ENCODE data around the gene LTBP1.

Gene LTBP1

DNA sequence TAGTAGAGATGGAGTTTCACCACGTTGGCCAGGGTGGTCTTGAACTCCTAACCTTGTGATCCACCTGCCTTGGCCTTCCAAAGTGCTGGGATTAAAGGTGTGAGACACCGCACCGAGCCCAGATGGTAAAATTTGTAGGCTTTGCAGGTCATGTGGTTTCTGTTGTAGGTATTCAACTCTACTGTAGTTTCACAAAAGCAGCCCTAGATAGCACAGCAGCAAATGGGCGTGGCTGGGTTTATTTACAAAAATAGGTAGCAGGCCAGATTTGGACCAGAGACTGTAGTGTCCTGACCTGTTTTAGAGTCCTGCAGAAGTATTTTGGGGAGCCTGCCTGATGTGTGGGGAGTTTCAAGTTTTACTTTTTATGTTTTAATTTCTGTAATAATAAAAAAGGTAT is 445.6 kb downstream of the LTBP1 start:
- H3K9me3 ChIP-seq (ENCODE audit: control insufficient read depth, low read depth, low read length): no peaks in the 10 kb centered on the region
- no peaks in the 10 kb centered on the region for H3K27me3 ChIP-seq (ENCODE audit: control insufficient read depth, insufficient read depth, low read length)
- peaks cover 4% of the 10 kb centered on the region for H3K4me1 ChIP-seq (ENCODE audit: control insufficient read depth, low read depth, low read length)
- H3K9ac ChIP-seq (ENCODE audit: low read length): no peak overlapping the region
- no peak overlapping the region for H3K27ac ChIP-seq (ENCODE audit: low read length)
- no peak overlapping the region for H3K4me3 ChIP-seq (ENCODE audit: low read length)
- no peaks in the 10 kb centered on the region for H3K36me3 ChIP-seq (ENCODE audit: control insufficient read depth, low read depth, low read length)

DNA sequence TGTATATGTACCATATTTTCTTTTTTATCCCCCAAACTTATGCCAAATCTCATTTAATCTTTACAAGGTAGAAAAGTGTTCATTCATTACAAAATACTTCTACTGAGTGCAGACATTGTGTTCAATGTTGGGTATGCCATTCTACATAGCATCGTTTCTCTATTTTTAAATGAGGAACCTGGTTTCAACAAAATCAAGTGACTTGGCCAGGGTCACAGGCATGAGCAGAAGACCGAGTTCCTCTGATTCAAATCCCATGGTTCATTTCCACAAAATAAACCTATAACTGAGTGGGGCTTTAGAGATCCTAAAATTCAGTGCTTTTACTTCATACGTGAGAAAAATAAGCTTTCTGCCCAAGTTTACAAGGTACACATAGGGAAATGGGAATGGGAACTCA is 448.3 kb downstream of the LTBP1 start:
- H3K4me3 ChIP-seq (ENCODE audit: low read length): no peak overlapping the region
- peaks cover 4% of the 10 kb centered on the region for H3K4me1 ChIP-seq (ENCODE audit: control insufficient read depth, low read depth, low read length)
- H3K9me3 ChIP-seq (ENCODE audit: control insufficient read depth, low read depth, low read length): no peaks in the 10 kb centered on the region
- no peaks in the 10 kb centered on the region for H3K27me3 ChIP-seq (ENCODE audit: control insufficient read depth, insufficient read depth, low read length)
- H3K9ac ChIP-seq (ENCODE audit: low read length): no peak overlapping the region
- H3K36me3 ChIP-seq (ENCODE audit: control insufficient read depth, low read depth, low read length): no peaks in the 10 kb centered on the region
- no peak overlapping the region for H3K27ac ChIP-seq (ENCODE audit: low read length)

DNA sequence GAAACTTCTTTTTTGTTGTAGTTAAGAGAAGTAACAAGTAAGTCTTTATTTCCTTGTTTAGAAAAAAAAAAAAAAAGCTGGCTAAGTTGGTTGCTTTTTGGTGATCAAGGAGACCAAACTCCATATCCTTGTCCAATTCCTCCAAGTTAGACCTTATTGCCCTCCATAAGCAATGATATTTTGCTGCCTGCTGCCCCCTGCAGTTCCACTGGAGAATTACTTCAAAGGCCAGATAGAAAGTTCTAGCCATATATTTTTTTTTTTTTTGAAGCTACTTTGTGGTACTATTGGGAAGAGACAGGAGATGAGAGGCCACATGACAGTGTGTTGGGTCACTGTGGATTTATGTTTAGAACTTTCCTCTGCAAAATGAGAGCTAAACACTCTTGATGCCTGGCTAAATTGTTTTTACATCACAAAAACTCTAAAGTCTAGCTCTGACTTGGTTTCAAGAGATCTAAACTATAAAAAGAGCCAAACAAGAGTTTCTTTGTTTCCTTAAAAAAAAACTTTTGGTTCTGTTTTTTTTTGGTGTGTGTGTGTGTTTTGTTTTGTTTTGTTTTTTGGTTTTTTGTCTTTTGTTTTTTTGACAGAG is 449.0 kb downstream of the LTBP1 start:
- Histone ChIP-seq H3K27ac (ENCODE audit: low read length) (no peak overlapping the region), H3K9me3 (ENCODE audit: control insufficient read depth, low read depth, low read length) (no peaks in the 10 kb centered on the region), H3K27me3 (ENCODE audit: control insufficient read depth, insufficient read depth, low read length) (no peaks in the 10 kb centered on the region), H3K36me3 (ENCODE audit: control insufficient read depth, low read depth, low read length) (no peaks in the 10 kb centered on the region), H3K4me1 (ENCODE audit: control insufficient read depth, low read depth, low read length) (peaks cover 4% of the 10 kb centered on the region), H3K9ac (ENCODE audit: low read length) (no peak overlapping the region), H3K4me3 (ENCODE audit: low read length) (no peak overlapping the region)

DNA sequence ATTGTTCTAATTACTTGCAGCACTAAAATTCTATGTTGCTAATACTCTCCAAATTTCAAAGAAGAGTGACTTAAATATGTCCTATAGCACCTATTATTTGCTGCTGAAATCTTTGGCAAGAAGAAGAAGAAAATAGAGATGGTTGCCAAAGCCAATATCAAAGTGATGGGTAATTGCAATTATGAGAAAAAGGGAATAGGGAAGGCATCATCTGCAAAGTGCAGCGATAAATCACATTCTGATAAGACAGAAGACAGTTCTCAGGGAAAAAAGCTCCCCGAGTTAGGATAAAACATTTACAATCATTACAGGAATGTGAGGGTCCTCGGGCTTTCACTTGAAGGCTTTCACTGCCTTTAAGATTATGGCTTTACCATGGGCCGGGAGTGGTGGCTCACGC is 457.6 kb downstream of the LTBP1 start:
- no peaks in the 10 kb centered on the region for H3K27me3 ChIP-seq (ENCODE audit: control insufficient read depth, insufficient read depth, low read length)
- H3K4me3 ChIP-seq (ENCODE audit: low read length): no peak overlapping the region

DNA sequence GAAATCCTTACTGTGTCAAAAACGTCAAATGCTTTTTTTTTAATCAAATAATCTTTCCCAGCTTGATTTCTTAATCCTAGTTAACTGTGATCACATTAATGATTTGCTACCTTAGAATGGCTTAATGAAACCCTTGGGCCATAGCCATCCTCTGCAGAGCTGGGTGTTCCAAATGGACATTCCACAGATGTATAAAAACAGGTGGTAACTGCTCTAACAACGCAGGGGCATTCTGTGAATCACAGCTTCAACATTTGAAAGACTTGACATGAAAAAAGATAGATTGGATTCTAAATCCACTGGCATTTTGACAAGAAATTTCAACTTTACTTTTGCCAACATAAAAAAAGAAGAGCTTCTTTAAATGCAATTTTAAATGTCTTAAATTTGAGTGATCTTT is 459.9 kb downstream of the LTBP1 start:
- Histone ChIP-seq H3K4me3 (ENCODE audit: low read length) (no peak overlapping the region), H3K9me3 (ENCODE audit: control insufficient read depth, low read depth, low read length) (peaks cover 7% of the 10 kb centered on the region), H3K36me3 (ENCODE audit: control insufficient read depth, low read depth, low read length) (no peaks in the 10 kb centered on the region), H3K9ac (ENCODE audit: low read length) (no peak overlapping the region), H3K27ac (ENCODE audit: low read length) (no peak overlapping the region), H3K27me3 (ENCODE audit: control insufficient read depth, insufficient read depth, low read length) (no peaks in the 10 kb centered on the region), H3K4me1 (ENCODE audit: control insufficient read depth, low read depth, low read length) (no peaks in the 10 kb centered on the region)

More for the DNA sequence above, 457.6 kb downstream of the LTBP1 start:
- Histone ChIP-seq H3K9me3 (ENCODE audit: control insufficient read depth, low read depth, low read length) (peaks cover 7% of the 10 kb centered on the region), H3K27ac (ENCODE audit: low read length) (no peak overlapping the region), H3K4me1 (ENCODE audit: control insufficient read depth, low read depth, low read length) (no peaks in the 10 kb centered on the region), H3K36me3 (ENCODE audit: control insufficient read depth, low read depth, low read length) (no peaks in the 10 kb centered on the region), H3K9ac (ENCODE audit: low read length) (no peak overlapping the region)

DNA sequence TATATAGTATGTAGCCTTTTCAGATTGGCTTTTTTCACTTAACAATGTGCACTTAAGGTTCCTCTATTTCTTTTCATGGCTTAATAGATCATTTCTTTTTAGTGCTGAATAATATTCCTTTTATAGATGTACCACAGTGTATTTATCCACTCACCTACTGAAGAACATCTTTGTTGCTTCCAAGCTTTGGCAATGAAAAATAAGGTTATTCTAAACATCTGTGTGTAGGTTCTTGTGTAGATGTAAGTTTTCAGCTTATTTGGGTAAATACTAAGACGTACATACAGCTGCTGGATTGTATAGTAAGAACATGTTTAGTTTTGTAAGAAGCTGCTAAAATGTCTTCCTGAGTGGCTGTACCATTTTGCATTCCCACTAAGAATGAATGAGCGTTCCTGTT is 461.4 kb downstream of the LTBP1 start:
- no peaks in the 10 kb centered on the region for H3K27me3 ChIP-seq (ENCODE audit: control insufficient read depth, insufficient read depth, low read length)
- H3K9ac ChIP-seq (ENCODE audit: low read length): no peak overlapping the region
- no peak overlapping the region for H3K27ac ChIP-seq (ENCODE audit: low read length)
- H3K9me3 ChIP-seq (ENCODE audit: control insufficient read depth, low read depth, low read length): peaks cover 7% of the 10 kb centered on the region
- no peak overlapping the region for H3K4me3 ChIP-seq (ENCODE audit: low read length)
- no peaks in the 10 kb centered on the region for H3K36me3 ChIP-seq (ENCODE audit: control insufficient read depth, low read depth, low read length)
- no peaks in the 10 kb centered on the region for H3K4me1 ChIP-seq (ENCODE audit: control insufficient read depth, low read depth, low read length)

DNA sequence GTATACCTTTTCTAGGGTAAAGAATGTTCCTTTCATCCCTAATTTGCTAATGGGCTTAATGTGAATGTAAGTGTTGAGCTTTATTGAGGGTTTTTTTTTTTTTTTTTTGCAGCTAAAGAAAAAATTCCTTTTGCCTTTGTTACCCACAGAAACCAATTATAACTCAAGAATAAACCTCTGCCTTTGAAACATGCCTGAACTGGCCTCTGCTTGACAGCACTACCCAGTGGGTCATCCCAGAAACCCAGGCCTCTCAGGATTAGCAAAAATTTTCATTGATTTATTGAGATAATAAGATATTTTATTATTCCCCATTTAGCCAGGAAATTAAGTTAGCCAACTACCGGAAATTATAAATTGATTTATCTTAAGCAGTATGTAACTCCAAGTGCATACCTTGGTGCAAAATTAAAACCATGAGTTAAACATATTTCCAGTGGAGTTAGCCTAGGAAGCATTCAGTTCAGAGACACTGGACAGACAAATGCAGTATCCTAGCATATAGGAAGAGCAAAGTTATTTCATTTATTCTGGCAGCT is 462.7 kb downstream of the LTBP1 start:
- Histone ChIP-seq H3K36me3 (ENCODE audit: control insufficient read depth, low read depth, low read length) (no peaks in the 10 kb centered on the region), H3K4me1 (ENCODE audit: control insufficient read depth, low read depth, low read length) (no peaks in the 10 kb centered on the region), H3K9me3 (ENCODE audit: control insufficient read depth, low read depth, low read length) (peaks cover 7% of the 10 kb centered on the region), H3K27me3 (ENCODE audit: control insufficient read depth, insufficient read depth, low read length) (no peaks in the 10 kb centered on the region), H3K27ac (ENCODE audit: low read length) (no peak overlapping the region), H3K9ac (ENCODE audit: low read length) (no peak overlapping the region), H3K4me3 (ENCODE audit: low read length) (no peak overlapping the region)

DNA sequence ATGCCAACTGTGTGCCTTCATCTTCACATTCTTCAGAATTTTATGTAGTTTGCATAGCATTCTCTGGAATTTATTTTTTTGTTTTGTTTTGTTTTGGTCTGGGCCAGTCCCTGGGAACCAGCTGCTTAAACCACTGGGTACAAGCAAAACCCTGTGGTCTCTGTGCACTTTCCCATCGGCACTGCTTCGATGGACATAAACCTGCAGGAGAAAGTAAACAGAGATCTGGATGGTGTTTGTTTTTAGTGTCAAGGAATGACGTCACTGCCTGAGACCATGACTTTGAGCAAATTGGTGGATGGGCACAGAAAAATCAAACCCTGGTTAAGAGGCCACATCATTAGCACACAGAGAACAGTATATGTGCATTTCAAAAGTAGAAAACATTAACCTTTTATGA is 465.0 kb downstream of the LTBP1 start:
- no peaks in the 10 kb centered on the region for H3K4me1 ChIP-seq (ENCODE audit: control insufficient read depth, low read depth, low read length)
- no peak overlapping the region for H3K4me3 ChIP-seq (ENCODE audit: low read length)
- H3K36me3 ChIP-seq (ENCODE audit: control insufficient read depth, low read depth, low read length): no peaks in the 10 kb centered on the region
- H3K9ac ChIP-seq (ENCODE audit: low read length): no peak overlapping the region
- H3K27me3 ChIP-seq (ENCODE audit: control insufficient read depth, insufficient read depth, low read length): no peaks in the 10 kb centered on the region
- H3K9me3 ChIP-seq (ENCODE audit: control insufficient read depth, low read depth, low read length): peaks cover 7% of the 10 kb centered on the region
- no peak overlapping the region for H3K27ac ChIP-seq (ENCODE audit: low read length)

DNA sequence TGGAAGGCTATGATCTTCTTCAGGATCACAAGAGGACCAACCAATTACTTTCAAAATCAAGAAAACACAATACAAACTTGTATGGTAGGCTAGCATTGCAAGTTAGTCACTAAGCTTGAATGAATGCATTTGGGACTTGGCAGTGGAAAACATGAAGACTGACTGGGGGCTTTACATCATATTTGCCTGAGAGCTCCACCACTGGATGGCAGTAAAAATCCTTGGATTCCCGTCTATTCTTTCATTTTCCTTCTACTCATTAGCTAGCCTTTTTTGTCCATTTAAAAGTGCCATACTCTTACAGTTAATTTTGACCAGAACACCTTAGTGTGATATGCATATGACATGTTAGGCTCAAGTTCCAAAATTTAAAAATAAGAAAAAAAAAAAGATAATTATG is 466.2 kb downstream of the LTBP1 start:
- Histone ChIP-seq H3K36me3 (ENCODE audit: control insufficient read depth, low read depth, low read length) (no peaks in the 10 kb centered on the region), H3K27ac (ENCODE audit: low read length) (no peak overlapping the region), H3K4me3 (ENCODE audit: low read length) (no peak overlapping the region), H3K4me1 (ENCODE audit: control insufficient read depth, low read depth, low read length) (no peaks in the 10 kb centered on the region), H3K9me3 (ENCODE audit: control insufficient read depth, low read depth, low read length) (peaks cover 6% of the 10 kb centered on the region), H3K27me3 (ENCODE audit: control insufficient read depth, insufficient read depth, low read length) (no peaks in the 10 kb centered on the region), H3K9ac (ENCODE audit: low read length) (no peak overlapping the region)

DNA sequence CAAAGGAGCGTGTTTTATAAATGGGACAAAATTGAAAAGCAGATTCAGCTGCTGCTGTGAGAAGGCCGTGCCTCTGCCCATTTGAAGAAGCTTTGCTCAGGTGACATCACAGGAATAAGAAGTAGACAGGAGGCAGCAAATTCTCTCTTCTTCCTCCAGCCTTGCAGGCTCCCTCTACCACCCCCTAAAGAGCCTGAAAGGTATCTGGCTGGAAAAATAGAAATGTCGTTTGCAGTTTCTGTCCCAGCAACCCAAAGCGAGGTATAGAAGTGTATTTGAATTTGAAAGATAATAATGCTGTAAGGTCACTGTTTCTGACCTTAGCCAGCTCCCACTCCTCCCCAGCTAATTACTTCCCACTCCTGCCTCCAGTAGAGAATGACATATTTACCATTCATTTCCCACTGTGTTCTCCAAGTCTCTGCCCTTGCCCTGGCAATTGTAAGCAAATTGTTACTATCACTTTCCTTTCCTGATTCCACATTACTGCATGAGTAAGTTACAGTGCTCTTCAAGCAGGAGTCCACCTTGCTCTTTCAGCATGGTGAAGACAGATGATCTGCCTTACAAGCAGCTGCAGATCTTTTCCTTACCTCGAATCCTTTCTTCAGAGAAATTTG is 472.9 kb downstream of the LTBP1 start:
- Histone ChIP-seq H3K4me3 (ENCODE audit: low read length) (no peak overlapping the region), H3K36me3 (ENCODE audit: control insufficient read depth, low read depth, low read length) (no peaks in the 10 kb centered on the region), H3K9ac (ENCODE audit: low read length) (no peak overlapping the region), H3K9me3 (ENCODE audit: control insufficient read depth, low read depth, low read length) (no peaks in the 10 kb centered on the region), H3K27me3 (ENCODE audit: control insufficient read depth, insufficient read depth, low read length) (no peaks in the 10 kb centered on the region), H3K27ac (ENCODE audit: low read length) (no peak overlapping the region), H3K4me1 (ENCODE audit: control insufficient read depth, low read depth, low read length) (no peaks in the 10 kb centered on the region)

DNA sequence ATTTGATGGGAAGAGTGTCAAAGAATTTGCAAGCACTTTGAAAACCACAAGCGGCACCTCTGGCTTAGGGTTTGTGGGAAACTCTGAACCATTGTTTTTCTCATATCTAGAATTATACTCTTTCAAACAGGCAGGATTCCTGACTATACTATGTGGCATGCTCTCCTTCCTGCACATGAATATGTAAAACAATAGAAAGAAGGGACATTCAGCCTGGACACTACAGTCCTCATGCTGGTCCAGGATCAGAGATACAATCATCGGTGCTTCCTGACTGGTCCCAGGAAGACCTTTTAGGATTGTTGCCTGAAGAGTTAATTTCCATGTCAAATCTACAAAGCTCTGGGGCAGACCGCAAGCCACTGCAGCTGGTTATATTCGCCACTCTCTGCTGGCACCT is 474.0 kb downstream of the LTBP1 start:
- Histone ChIP-seq H3K27me3 (ENCODE audit: control insufficient read depth, insufficient read depth, low read length) (no peaks in the 10 kb centered on the region), H3K36me3 (ENCODE audit: control insufficient read depth, low read depth, low read length) (no peaks in the 10 kb centered on the region), H3K9ac (ENCODE audit: low read length) (no peak overlapping the region), H3K9me3 (ENCODE audit: control insufficient read depth, low read depth, low read length) (no peaks in the 10 kb centered on the region), H3K4me1 (ENCODE audit: control insufficient read depth, low read depth, low read length) (no peaks in the 10 kb centered on the region), H3K27ac (ENCODE audit: low read length) (no peak overlapping the region), H3K4me3 (ENCODE audit: low read length) (no peak overlapping the region)

DNA sequence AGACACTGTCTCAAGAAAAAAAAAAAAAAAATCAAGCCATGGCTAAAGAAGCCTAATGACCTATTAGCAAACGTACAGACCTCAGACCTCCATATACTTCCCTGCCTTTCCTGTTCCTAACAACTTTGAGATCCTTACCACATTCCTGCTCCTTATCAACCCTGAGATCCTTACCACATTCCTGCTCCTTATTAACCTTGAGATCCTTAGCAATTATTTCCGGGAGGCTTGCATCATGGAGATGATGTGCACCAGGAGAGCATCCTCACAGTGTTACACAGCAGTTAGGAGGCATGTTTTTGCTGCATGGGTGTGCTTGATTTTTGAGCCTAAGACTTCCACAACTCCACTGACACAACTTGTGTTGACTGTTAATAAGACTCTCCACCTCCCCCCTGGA is 475.1 kb downstream of the LTBP1 start:
- H3K4me3 ChIP-seq (ENCODE audit: low read length): no peak overlapping the region
- H3K36me3 ChIP-seq (ENCODE audit: control insufficient read depth, low read depth, low read length): no peaks in the 10 kb centered on the region
- H3K27me3 ChIP-seq (ENCODE audit: control insufficient read depth, insufficient read depth, low read length): no peaks in the 10 kb centered on the region
- H3K27ac ChIP-seq (ENCODE audit: low read length): no peak overlapping the region
- H3K9me3 ChIP-seq (ENCODE audit: control insufficient read depth, low read depth, low read length): no peaks in the 10 kb centered on the region
- no peaks in the 10 kb centered on the region for H3K4me1 ChIP-seq (ENCODE audit: control insufficient read depth, low read depth, low read length)
- H3K9ac ChIP-seq (ENCODE audit: low read length): no peak overlapping the region
